Activated naive CD4-positive, alpha-beta T cell treated with anti-CD3 and anti-CD28 coated beads, Interleukin-2, amount 10 ng/mL, durations not matched to agents 7 days and 5 days (primary cell): ENCODE results near the gene UROC1.

Experiments used
- CTCF ChIA-PET: fragments of 350-600 bp; sonication (Branson Sonifier 250); formaldehyde crosslinking; loops from one replicate; lab custom pipeline; 2021; ENCODE audit warnings: antibody characterized with exemption; lab: Charles Lee
- DNase-seq: peaks from one replicate; pipeline ENCODE4 v3.0.0-alpha.2; 2020
- H3K27ac Mint-ChIP-seq: one replicate; pipeline ENCODE4 v1.8.0; 2021; ENCODE audit warnings: mild to moderate bottlenecking, moderate library complexity, mixed read lengths
- H3K27me3 Mint-ChIP-seq: one replicate; pipeline ENCODE4 v1.8.0; 2021; ENCODE audit warnings: mild to moderate bottlenecking, mixed read lengths
- H3K36me3 Mint-ChIP-seq: one replicate; pipeline ENCODE4 v1.8.0; 2021; ENCODE audit warnings: mixed read lengths
- H3K4me1 Mint-ChIP-seq: one replicate; pipeline ENCODE4 v1.8.0; 2021; ENCODE audit warnings: mixed read lengths
- H3K4me3 Mint-ChIP-seq: one replicate; pipeline ENCODE4 v1.8.0; 2021; ENCODE audit warnings: mild to moderate bottlenecking, moderate library complexity, mixed read lengths
- H3K9me3 Mint-ChIP-seq: one replicate; pipeline ENCODE4 v1.8.0; 2021; ENCODE audit warnings: mixed read lengths

The UROC1 gene

DNA sequence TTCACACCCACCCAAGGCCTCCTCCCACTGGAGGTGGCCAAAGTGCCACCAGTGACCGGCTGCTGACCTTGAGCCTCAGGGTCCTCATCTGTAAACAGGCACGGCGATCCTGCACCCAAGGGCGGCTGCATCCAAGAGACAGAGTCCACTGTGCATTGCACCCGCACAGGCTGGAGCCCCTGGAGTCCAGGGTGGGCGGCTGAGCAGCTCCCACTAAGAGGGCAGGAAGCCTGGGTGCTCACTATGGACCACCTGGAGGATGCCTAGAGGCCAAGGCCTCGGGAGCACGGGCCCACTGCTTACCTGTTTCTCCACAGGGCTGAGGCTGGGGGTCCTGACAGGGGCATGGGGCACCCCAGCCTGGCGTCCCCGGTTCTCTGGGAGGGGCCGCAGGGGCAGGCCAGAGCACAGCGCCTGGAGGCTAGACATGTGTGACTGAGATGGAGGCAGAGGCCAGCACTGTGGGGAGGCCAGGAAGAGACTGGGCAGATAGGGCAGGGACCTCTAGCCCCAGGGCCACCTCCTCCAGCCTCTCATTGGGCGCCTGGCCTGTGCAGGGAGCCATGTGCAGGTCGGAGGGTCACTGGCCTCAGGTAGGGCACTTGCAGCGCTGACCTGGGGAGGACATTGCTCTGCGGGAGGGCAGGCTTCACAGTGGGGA lies at the start of gene UROC1:
TSS of gene UROC1 (minus strand) at position 483 of the 661 bp plus-strand sequence. CDS start at position 429, 54 bp downstream.
- Mint-ChIP-seq H3K4me3 (no peak within 1 kb of the TSS), H3K27ac (no peak within 1 kb of the TSS), H3K36me3 (no peaks in the 10 kb centered on the region), H3K9me3 (no peaks in the 10 kb centered on the region), H3K4me1 (no peaks in the 10 kb centered on the region), H3K27me3 (peaks cover 30% of the 10 kb centered on the region)
- CTCF ChIA-PET, result no interaction called here
- DNase-seq, result no peak

DNA sequence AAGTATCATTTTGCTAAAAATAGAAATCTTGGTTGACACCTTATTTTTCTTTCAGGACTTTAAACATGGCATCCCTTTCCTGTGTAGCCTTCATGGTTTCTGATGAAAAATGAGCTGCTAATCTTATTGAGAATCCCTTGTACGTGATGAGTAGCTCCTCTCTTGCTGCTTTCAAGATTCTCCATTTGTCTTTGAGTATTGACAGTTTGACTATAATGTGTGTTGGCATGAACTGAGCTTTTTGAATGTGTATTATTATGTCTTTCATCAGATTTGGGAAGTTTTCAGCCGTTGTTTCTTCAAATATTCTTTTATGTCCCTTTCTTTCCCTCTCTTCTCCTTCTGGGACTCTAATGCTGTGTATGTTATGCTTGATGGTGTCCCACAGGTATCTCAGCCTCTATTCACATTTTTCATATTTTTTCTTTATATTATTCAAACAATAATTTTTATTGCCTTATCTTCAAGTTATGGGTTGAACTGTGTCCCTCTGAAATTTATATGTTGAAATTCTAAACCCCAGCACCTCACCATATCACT lies 45.2 kb upstream of the UROC1 start:
- Mint-ChIP-seq H3K9me3 (no peaks in the 10 kb centered on the region), H3K27me3 (peaks cover 5% of the 10 kb centered on the region), H3K4me3 (no peak overlapping the region), H3K36me3 (no peaks in the 10 kb centered on the region), H3K27ac (no peak overlapping the region), H3K4me1 (no peaks in the 10 kb centered on the region)
- no peak for DNase-seq
- CTCF ChIA-PET, result no interaction called here

DNA sequence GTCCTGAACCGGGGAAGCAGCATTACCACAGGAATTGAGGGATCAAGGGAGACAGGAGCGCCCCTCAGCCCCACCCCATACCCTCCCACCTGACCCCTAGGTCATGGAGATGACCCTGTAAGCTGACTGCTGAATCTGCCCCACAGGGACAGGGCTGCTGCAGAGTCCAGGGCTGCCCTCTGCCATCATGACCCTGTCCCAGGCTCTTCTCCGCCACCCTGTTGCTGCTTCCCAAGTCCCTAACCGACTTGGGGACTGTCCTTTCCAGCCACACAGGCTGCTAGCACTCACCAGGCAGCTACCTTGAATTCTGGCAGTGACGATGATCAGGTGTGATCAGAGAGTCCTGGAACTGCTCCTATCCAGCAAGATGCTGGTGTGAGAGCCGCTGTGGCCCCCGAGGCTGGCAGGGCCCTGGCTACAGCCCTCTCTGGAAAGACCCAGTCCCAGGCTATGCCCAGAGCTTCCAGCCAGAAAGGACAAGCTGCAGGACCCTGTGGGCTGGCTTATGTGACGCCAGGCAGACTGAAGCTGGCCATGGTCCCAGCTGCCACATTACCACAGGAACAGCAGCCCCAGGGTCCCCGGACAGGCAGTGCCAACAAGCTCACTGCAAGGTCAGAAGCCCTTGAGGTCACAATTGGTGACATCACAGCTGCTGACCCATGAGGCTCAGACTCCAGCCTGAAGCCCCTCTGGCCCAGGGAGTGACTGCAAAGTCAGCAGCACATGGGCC lies 40.9 kb upstream of the UROC1 start, which contains the start of gene C3orf22:
TSS of gene C3orf22 (minus strand) at position 597 of the 736 bp plus-strand sequence. CDS start 5,542 bp downstream, outside the sequence.
- H3K4me1 Mint-ChIP-seq, result no peaks in the 10 kb centered on the region
- no peaks in the 10 kb centered on the region for H3K9me3 Mint-ChIP-seq
- no peak within 1 kb of the TSS for H3K4me3 Mint-ChIP-seq
- peaks cover 2% of the 10 kb centered on the region for H3K27me3 Mint-ChIP-seq
- DNase-seq, result no peak
- CTCF ChIA-PET, result no interaction called here
- H3K27ac Mint-ChIP-seq, result no peak within 1 kb of the TSS
- H3K36me3 Mint-ChIP-seq, result no peaks in the 10 kb centered on the region

DNA sequence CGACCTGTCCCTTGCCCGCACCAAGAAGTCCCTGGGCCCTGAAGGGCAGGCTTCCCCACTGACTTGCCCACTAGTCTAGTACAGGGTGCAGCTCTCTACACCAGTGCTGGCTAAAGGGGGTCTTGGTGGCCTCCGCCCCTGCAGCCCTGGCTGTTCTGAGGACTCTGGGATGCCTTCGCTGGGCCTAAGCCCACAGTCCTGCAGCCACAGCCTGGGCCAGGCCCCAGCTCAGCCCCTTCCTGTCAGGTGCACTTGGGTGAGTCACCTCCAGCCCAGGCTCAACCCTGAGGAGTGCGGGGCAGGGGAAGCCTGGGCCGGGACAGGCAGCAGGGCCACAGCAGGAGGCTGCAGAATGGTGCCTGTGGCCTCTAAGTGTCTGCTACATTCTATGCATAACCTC lies 40.2 kb upstream of the UROC1 start:
- Mint-ChIP-seq H3K27me3 (peaks cover 3% of the 10 kb centered on the region), H3K27ac (no peak overlapping the region), H3K9me3 (no peaks in the 10 kb centered on the region), H3K36me3 (no peaks in the 10 kb centered on the region), H3K4me3 (no peak overlapping the region), H3K4me1 (no peaks in the 10 kb centered on the region)
- CTCF ChIA-PET, result no interaction called here
- no peak for DNase-seq

DNA sequence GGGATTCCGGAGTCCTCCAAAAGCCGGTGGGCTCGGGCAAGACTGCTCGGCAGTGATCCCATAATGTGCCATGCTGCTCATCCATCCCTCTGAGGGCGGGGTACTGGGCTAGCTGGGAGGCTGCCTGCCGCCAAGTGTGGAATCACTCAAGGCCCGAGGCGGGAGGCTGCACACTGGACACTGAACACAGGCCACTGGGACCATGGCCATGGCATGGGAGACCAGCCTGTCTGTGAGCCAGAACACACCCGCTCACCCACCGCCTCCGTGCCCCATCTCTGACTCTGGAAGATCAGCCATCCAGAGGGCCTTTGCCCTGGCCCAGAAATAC lies 39.8 kb upstream of the UROC1 start:
- CTCF ChIA-PET, result no interaction called here
- Mint-ChIP-seq H3K36me3 (no peaks in the 10 kb centered on the region), H3K9me3 (no peaks in the 10 kb centered on the region), H3K27ac (no peak overlapping the region), H3K4me3 (no peak overlapping the region), H3K27me3 (peaks cover 3% of the 10 kb centered on the region), H3K4me1 (no peaks in the 10 kb centered on the region)
- no peak for DNase-seq

DNA sequence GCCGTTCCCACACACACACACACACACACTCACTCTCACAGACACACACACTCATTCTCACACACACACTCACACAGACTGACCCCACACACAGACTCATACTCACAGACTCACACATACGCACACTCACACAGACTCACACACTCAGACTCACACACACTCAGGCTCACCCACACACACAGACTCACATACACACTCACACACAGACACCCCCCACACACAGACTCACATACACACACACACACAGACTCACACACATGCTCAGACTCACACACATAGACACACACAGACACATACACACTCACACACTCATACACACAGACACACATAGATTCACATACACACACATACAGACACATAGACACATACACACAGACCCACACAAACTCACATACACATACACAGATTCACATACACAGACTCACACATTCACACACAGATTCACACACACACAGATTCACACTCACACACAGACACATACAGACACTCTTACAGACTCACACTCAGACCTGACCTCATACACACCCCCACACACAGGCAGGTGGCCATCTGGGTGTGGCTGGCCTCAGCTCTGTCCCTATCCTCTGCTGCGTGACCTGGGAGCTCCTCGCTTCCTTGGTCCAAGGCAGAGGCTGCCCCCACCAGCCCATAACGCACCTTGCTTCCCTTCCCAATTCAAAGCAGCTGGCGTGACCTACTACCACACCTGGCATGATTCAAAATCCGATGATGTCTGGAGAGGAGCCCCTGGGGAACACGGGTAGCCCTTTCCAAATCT lies 39.3 kb upstream of the UROC1 start:
- H3K27ac Mint-ChIP-seq, result no peak overlapping the region
- no peak overlapping the region for H3K4me3 Mint-ChIP-seq
- H3K9me3 Mint-ChIP-seq, result no peaks in the 10 kb centered on the region
- no peak for DNase-seq
- peaks cover 3% of the 10 kb centered on the region for H3K27me3 Mint-ChIP-seq
- H3K36me3 Mint-ChIP-seq, result no peaks in the 10 kb centered on the region
- CTCF ChIA-PET, result no interaction called here
- H3K4me1 Mint-ChIP-seq, result no peaks in the 10 kb centered on the region

DNA sequence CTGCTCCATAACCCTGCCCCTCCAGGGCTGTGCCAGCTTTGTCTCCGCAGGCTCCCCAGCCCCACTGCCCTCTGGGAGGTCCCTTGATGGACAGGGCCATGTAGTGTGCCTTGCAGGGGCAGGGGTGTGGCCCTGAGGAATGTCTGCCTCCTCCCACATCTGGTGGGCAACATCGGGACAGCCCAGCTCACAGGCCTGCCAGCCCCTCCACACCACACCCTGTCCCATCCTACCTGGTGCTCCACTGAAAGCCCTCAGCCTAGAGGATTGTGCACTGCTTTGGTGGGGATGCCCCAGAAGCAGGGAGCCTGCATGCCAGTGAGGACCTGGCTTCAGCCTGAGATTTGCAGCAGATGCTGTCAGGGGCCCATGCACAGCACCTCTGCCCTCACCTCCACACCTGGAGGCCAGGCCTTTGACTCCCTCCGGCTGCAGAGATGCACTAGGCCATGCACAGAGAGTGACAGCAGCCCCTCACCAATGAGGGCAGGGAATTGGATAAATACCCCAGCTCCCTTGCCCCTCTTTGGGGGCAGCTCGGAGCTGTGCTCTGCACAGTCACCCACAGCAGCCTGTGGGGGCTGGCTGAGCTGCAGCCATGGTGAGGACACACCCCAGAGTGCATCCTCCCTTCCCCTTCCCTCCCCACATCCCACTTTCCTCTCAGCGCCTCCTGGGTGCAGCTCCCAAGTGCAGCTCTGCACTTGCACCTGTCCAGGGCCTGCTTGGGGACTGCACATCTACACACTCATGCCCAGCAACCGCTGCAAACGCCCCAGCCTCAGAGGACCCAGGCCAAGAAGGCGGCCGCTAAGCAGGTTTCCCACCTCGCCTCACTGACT lies 38.4 kb upstream of the UROC1 start:
- H3K36me3 Mint-ChIP-seq, result no peaks in the 10 kb centered on the region
- H3K27ac Mint-ChIP-seq, result no peak overlapping the region
- CTCF ChIA-PET, result no interaction called here
- no peaks in the 10 kb centered on the region for H3K9me3 Mint-ChIP-seq
- H3K4me3 Mint-ChIP-seq, result no peak overlapping the region
- peaks cover 7% of the 10 kb centered on the region for H3K27me3 Mint-ChIP-seq
- DNase-seq, result no peak
- H3K4me1 Mint-ChIP-seq, result no peaks in the 10 kb centered on the region

DNA sequence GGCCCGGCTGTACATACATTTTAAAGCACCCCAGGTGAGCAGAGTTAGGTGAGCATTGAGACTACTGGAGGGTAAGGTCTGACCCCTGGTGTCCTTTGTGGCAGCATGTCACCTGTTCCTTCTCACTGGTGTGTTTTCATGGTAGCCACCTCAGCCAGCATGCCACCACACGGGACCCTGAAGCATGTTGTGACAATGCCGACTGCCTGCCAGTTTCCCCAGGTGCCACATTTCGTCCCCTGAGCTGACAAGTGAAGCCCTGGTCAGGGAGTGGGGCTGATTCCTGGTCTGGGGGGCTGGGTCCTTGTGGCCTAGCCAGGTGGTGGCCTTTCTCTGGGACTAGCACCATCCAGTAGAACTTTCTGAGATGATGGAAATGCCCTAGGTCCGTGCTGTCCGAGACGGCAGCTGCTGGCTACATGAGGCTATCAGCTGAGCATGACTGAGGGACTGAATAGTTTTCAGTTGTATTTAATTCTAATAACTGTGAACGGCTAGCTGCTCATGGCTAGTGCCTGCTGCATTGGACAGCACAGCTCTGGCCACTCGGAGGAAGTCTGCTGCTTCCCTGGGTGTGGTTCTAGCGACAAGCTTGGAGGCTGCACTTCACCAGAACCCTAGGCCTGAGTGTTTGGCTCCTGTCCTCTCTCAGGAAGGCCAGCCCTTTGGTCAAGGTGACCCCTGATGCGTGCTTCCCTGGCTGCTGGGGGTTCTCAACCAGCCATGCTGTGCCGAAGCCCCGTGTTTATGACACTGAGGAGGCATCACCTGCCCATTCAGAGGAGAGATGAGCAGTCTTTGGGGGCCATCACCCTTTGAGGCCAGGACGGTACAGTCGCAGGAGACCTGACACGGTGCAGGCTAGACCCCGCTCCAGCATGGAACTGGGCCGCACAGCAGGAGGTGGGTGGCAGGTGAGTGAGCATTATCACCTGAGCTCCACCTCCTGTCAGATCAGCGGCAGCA lies 37.3 kb upstream of the UROC1 start:
- H3K27me3 Mint-ChIP-seq, result peaks cover 14% of the 10 kb centered on the region
- H3K9me3 Mint-ChIP-seq, result no peaks in the 10 kb centered on the region
- H3K4me1 Mint-ChIP-seq, result no peaks in the 10 kb centered on the region
- H3K4me3 Mint-ChIP-seq, result no peak overlapping the region
- no peak overlapping the region for H3K27ac Mint-ChIP-seq
- no peaks in the 10 kb centered on the region for H3K36me3 Mint-ChIP-seq
- DNase-seq, result peak; percentile 14
- CTCF ChIA-PET, result no interaction called here

DNA sequence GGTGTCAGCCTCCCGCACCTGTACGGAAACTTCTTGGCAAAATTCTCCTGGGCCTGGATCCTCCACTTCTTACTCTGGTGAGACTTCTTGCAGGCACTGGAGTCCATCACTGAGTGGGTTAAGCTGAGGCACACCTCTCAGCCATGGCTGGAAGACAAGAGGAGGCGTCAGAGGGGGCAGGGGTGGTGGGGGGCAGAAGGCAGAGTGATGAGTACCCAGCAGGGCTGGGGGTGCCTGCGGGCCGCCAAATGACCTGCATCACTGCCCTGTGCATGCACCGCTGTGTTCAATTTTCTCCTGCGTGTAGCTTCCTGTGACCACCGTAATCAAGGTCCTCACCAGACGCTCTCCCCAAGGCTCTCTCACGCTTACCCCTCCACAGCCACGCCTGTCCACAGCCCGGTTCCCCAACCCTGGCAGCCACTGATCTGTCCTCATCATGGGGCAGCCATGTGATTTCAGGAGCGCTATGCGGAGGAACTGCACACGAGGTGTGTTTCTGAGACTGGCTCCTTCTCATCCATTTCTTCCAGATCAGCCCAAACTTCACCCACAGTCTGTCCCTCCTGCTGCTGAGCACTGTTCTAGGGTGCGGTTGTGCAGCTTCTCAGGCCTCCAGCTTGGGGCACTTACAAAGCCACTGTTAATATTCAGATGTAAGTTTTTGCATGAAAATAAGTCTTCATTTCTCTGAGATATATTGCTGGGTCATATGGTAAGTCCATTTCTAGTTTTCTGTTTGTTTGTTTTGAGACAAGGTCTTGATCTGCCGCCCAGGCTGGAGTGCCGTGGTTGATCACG lies 35.9 kb upstream of the UROC1 start:
- Mint-ChIP-seq H3K4me3 (no peak overlapping the region), H3K36me3 (no peaks in the 10 kb centered on the region), H3K27me3 (peaks cover 17% of the 10 kb centered on the region), H3K4me1 (no peaks in the 10 kb centered on the region), H3K9me3 (no peaks in the 10 kb centered on the region), H3K27ac (no peak overlapping the region)
- no peak for DNase-seq
- CTCF ChIA-PET, result no interaction called here

DNA sequence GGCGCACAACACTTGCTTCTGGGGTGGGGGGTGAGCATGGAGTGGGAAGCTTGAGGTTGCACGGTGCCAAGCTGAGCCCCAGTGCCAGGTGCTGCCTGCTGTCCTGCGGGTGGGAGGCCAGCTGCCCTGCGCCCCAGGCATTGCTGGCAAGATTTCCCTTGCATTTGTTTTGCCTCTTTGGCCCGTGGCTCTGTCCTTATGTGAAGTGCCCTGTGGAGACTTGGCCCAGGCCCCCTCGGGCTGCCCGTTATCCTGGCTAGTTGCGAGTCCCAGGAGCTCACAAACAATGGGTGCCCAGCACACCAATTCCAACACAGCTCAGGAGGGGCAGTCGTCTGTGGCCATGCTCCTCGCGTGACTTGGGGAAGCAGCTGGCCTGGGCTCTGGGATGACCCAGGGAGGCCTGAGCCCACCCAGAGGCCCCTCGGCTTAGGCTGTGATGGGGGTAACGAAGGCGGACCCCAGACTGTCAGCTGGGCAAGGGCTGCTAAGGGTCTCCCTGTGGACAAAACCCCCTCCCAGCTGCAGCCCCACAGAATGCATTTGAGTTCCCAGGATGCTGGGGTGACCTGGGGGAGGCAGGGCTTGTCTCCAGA lies 35.2 kb upstream of the UROC1 start:
- Mint-ChIP-seq H3K27me3 (peaks cover 17% of the 10 kb centered on the region), H3K4me3 (no peak overlapping the region), H3K9me3 (no peaks in the 10 kb centered on the region), H3K36me3 (no peaks in the 10 kb centered on the region), H3K4me1 (no peaks in the 10 kb centered on the region), H3K27ac (no peak overlapping the region)
- CTCF ChIA-PET, result no interaction called here
- DNase-seq, result no peak

DNA sequence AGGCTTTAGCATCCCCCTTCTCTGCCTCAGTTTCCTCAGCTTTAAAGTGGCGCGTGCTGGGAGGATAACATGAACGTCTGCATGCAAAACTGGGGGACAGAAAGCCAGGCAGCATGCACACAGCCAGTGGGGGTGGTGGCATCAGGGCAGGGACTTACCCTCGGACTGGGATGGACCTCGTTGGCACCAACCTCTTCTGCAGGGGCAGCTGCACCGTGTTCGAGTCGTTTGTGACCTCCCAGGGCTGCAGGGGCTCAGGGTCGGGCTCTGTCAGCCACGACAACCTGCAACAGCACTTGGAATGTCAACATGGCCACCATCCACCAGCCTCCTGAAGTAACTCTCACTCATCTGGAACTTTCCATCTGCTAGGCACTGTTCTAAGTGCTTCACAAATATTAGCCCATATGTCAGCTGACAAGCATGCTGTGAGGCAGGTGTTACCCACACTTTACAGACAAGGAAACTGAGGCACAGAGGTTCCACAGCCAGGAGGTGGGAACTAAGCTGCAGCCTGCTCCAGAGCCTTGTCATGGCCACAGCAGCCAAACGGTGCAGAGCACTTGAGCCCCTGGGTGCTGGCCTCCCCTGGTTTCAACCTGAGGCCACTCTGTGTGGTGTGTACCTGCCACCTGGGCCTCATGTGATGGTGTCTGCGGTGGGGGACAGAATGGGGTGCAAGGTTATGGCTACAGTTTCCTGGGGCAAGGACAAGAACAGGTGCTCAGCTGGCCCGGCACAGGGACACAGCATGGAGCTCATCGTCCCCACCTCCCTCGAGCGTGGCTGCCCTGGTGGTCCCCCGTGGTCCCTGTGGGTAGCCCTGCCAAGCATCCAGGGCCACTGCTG lies 34.5 kb upstream of the UROC1 start:
- Mint-ChIP-seq H3K4me3 (no peak overlapping the region), H3K27ac (no peak overlapping the region), H3K9me3 (no peaks in the 10 kb centered on the region), H3K27me3 (peaks cover 17% of the 10 kb centered on the region), H3K36me3 (no peaks in the 10 kb centered on the region), H3K4me1 (no peaks in the 10 kb centered on the region)
- no peak for DNase-seq
- CTCF ChIA-PET, result interaction anchor here (1.0 kb wide), 1 partner anchor 9 kb away, joined by 4 read pairs; no protein-coding TSS in a partner anchor
